HG03103 (cell line): ENCODE data around the gene MAP3K3.

ENCODE experiments used
- ATAC-seq: cut with Tn5 transposase; IDR thresholded peaks from one replicate; pipeline ENCODE4 v1.9.1; 2021; ENCODE audit warnings: low read depth; ENCODE audit not compliant: unreplicated experiment

The MAP3K3 gene

DNA sequence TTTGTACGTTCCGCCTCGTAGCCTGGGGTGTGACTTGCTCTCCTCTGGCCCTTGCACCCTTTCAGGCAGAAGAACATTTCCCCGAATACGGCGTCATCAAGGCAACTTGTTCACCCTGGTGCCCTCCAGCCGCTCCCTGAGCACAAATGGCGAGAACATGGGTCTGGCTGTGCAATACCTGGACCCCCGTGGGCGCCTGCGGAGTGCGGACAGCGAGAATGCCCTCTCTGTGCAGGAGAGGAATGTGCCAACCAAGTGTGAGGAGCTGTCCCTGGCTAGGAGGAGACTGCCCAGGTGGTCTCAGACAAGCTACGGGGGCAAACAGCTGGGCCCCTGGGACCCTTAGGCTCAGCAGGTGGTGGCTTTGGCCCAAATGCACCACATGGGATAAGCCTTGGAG lies 67.3 kb downstream of the MAP3K3 start:
- ATAC-seq, result no peak

GRCh38 chr17:63692195-63692816 lies 70.1 kb downstream of the MAP3K3 start:
- ATAC-seq, result no peak

DNA sequence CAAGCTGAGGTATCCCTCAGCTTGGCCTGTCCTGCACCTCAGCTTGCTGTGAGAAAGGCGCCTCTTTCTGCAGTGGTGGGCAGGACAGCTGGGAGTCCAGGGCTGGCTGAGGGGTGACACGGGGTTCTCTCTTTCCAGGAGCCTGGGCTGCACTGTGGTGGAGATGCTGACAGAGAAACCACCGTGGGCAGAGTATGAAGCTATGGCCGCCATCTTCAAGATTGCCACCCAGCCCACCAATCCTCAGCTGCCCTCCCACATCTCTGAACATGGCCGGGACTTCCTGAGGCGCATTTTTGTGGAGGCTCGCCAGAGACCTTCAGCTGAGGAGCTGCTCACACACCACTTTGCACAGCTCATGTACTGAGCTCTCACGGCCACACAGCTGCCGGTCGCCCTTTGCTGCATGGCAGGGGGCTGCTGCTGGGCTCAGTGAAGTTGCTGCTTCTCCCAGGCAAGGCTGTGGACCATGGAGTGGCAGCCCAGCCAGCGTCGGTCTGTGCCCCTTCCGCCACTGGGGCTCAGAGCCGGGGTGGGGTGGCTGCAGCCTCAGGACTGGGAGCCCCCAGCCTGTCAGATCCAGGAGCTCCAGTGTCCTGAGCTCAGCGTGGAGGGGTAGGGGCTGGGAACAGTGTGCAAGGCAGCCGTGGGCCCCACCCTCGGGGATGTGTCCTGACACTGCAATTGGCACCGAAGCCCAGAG lies 71.3 kb downstream of the MAP3K3 start:
- ATAC-seq, result no peak

GRCh38 chr17:63694229-63694949 lies 72.2 kb downstream of the MAP3K3 start:
- no peak for ATAC-seq

DNA sequence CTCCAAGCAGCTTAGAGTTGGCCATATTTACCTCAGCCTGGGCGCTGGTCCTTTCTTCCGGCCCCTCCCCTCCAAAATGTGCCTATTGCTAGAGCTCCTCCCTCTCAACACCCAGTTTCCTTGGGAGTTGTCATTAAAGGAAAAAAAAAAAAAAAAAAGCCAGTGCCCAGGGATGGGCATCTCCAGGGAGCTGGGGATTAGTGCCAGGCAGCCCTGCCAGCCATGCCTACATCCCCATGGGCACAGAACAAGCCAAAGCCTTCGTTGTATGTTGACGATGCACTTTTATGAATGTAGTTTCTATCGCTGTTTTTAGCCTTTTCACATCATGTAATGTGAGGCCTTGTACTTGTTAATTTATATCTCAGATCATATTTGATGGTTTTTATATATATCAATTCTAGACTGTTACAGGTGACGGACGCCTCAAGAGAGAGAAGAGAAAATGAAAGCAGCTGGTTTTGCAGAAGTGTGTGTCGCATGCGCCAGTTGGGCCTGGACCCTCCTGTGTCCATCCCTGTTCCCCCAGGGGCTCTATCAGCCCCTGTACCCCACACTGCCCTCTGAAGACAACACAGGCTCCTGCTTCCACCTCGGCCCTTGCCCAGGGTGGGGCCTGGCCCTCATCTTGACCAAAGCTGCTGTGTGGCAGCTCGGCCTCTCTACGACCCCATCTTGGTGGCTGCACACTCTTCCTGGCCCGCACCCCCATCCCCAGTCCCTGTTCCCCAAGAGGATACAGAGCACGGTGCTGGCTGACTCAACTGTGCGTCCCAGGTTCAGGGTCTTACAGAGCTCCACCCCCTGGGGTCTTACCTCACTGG lies 72.9 kb downstream of the MAP3K3 start:
- ATAC-seq, result no peak

GRCh38 chr17:63695889-63696288 lies 73.7 kb downstream of the MAP3K3 start:
- ATAC-seq, result no peak

DNA sequence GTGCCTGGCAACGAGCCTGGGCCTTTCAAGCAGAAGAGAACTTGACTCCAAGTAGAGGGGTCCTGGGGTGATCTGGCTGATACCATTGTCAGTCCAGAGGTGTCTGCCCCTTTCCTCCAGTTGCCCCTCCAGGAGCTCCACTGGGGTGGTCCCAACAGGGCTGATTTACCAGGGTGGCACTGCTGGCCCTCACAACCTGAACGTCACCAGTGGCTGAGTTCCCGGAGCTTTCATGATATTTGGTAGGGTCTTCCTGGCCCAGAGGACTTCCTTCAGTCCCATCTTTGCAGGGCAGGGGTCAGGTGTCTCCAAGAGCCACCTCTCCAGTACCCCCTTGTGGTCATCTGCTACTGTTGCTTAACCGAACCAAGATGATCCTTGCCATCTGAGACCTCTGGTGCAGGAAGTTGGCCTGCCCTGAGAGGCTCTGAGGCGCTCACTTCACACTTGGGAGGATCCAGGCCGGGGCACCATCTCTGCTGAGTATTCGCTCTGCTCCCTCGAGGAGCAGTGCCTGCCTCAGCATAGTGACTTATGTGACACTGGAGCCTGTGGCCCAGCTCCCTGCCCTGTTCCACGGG lies 74.3 kb downstream of the MAP3K3 start:
- ATAC-seq, result no peak

- no peak for ATAC-seq
Observed at GRCh38 chr17:63697341-63698286, 75.4 kb downstream of the MAP3K3 start.

GRCh38 chr17:63698381-63698885 lies 76.2 kb downstream of the MAP3K3 start:
- ATAC-seq, result no peak

DNA sequence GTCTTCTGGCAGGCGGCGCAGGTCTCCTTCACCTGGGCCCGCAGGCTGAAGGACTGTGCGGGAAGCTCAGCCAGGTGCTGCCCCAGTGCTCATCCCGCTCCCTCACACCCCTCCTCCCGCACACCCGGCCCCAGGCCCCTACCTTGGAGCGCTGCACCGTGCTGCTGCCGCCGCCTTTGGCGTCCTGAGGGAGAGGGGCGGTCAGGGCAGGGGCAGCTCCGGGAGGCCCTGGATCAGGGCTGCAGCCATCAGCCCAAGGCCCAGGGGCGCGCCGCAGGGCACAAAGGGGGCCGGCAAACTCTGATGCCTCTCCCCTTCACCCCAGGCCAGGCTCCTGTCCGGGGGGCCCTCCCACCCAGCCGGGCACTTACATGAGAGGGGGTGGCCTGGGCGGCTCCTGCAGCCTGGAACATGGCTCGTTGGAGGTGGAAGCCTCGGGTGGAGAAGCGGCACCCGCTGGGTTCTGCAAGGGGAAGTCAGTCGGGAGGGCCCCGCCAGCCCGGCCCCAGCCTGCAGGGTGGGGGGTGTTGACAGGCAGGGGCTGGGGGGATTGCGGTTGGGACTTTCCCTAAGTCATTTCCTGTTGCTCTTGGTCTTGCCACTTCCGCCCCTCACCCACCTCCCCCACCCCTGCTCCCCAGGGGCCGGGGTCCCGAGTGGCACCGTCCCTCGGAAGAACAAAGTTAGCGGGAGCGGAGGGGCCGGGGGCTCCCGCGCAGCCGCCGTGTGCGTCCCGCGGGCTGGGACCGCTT lies 76.8 kb downstream of the MAP3K3 start:
- peak; percentile 26 for ATAC-seq

- peak; percentile 14 for ATAC-seq
Observed at GRCh38 chr17:63699638-63700527, 77.7 kb downstream of the MAP3K3 start, which contains the start of gene LIMD2. Gene LIMD2 (minus strand): TSS chr17:63700125. CDS start chr17:63699298, 827 bp downstream.

DNA sequence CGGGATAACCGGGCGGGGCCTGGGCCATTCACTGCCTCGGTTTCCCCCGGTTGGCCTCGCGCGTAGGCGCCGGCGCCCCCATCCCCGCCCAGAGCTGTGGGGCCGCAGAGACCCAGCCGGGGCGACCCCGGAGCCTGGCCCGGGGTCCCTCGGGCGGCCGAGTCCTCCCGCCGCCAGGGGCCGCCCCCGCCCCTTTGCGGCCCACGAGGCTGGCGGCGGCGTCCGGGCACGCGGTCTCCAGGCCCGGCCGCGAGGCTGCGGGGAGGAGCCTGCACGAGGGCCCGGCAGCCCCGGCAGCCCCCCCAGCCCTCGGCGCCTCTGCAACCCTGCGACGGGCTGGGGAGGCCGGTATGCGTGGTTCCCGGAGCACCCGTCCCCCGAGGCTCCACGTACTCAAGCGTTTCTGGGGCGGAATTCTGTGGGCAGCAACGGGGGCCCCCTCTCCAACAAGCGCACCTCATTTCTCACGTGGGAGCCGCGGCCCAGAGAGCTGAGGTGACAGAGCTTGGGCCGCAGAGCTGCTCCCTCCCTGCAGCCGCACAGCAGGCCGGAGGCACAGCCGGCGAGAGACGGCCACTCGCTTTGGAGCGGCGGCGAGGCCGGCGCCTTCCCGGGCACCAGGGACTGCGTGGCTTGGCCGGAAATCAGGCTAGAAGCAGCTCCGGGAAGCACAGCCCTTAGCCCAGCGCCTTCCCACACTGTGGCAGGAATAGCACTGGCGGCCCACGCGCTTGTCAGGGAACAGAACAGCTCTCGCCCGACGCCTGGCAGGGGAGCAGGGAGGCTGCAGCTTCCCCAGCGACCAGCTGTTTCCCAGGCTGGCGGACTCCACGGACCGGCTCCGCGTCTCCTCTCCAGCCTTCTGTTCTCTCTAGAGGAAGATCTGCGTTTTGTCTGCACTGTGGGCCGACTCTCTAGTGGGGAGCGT lies 78.6 kb downstream of the MAP3K3 start:
- no peak for ATAC-seq

DNA sequence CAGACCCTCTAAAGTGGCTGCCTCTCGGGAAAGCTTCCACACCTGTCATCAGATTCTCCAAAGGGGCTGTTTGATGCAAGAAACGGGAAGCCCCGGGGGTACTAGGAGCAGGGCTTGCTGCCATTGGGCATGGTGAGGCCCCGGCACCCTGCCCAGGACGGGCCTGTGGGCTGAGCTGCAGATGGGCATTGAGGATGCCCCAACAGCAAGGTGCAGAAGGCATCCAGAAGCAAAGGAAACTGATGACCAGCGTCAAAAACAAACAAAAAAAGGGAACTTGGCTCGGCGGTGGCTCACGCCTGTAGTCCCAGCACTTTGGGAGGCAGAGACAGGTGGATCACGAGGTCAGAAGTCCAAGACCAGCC lies 79.2 kb downstream of the MAP3K3 start:
- ATAC-seq, result no peak

DNA sequence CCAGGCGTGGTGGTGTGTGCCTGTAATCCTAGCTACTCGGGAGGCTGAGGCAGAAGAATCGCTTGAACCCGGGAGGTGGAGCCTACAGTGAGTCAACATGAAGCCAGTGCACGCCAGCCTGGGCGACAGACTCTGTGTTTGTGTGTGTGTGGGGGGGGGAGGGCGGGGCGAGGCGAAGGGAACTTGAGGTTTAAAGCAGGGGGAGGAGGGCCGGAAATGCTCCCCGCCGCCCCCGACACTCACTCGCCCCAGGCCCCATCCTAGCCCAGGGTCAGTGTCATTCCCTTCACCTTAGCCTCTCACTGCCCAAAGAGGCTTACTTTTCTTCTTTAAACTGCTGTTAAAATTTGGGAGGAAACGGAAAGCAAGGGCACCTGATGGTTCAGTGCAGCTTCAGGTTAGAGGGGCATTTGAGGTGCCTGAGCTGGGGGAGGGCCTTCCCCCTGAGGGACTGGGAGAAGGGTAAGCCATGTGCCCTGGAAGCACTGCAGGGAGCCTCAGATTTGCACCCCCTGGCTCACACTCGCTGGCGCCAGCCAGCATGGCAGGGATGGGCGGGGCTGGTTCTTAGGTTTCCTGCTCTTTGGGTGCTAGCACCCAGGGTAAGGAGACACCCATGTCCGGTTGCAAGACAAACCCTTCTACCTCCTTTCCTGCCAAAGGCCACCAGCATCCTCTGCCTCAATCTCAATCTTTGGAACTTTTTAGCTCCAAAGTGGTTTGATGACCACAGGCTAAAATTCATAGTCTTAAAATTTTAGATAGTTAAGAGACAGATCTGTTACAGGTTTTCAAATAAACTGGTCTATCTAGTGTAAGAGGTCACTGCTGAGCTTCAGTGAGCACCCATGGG lies 79.9 kb downstream of the MAP3K3 start:
- ATAC-seq, result no peak

GRCh38 chr17:63702721-63703015 lies 80.5 kb downstream of the MAP3K3 start:
- no peak for ATAC-seq

DNA sequence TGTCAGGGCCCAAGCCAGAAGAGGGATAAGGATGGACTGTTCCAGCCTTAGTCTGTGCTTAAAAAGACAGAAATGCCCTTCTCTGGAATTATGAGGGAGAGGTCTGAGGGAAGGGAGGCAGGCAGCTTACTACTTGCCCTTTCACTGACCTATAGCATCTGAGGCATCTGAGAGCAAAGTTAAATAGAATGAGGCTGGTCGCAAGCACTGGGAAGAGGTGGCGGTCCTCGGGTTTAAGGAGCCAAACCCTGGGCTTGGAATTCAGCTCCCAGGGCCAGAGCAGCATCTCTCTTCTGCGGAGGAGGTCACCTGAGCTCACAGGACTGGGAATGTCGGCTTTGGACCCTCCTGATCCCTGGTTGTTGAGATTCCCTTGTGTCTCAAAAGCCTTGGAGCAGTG lies 80.8 kb downstream of the MAP3K3 start:
- ATAC-seq, result no peak
